HepG2 (cell line): ENCODE data around the gene LAMB2. TPM values are rescaled to one million over a fixed set of nuclear protein-coding genes. Genes with fewer than 3 reads are reported as not detected.
A peak's percentile ranks its signal among the peaks of the same experiment; 100 is the strongest.

Experiments used
- ATAC-seq: fragments of 200-7000 bp; cut with Tn5 transposase; 3 replicates; pipeline ENCODE4 v1.9.1; 2020; ENCODE audit warnings: mild to moderate bottlenecking, moderate library complexity
- BruUV-seq: library from RNA; stranded (reverse); fragments of 400-500 nt; replicated peaks from 2 replicates; lab custom pipeline; 2021; lab: Mats Ljungman, UMichigan
- CTCF ChIA-PET: fragments of 300-600 bp; formaldehyde crosslinking; extraction: SDS; loops from one replicate; lab custom pipeline; 2021; ENCODE audit warnings: low total read pairs, inconsistent platforms, low intra/inter-chr PET ratio; lab: Yijun Ruan, JAX
- POLR2A ChIA-PET: fragments of 350-600 bp; sonication (Branson Sonifier 250); formaldehyde crosslinking; loops from one replicate; lab custom pipeline; 2020; ENCODE audit warnings: antibody characterized with exemption, inconsistent platforms; lab: Yijun Ruan, JAX
- DNase-seq: peaks from one replicate; pipeline ENCODE4 v3.0.0-alpha.2; 2015; ENCODE audit warnings: low spot score
- FAIRE-seq: peaks from 3 replicates; lab custom pipeline; 2011; peaks lifted over from hg19 to GRCh38; lab: Jason Lieb, UNC
- H2AFZ ChIP-seq: one replicate; pipeline ENCODE4 v1.6.1; 2011; ENCODE audit warnings: low read length, inconsistent platforms
- H3K27ac ChIP-seq: fragments of 300-600 bp; 3 replicates; pipeline ENCODE4 v1.8.0; 2011; ENCODE audit warnings: mixed run types, mild to moderate bottlenecking, mixed read lengths, low read length, inconsistent platforms; ENCODE audit not compliant: insufficient read depth; ENCODE audit errors: extremely low read length
- H3K27me3 ChIP-seq, 2 experiments: fragments of 200-600 bp in 1 of 2; 2 replicates in 1 of 2; 3 replicates in 1 of 2; pipeline versions ENCODE4 v1.6.0 to v1.8.0; 2011; ENCODE audit warnings: low read length in 2 of 2, mild to moderate bottlenecking in 2 of 2, moderate library complexity in 2 of 2, inconsistent platforms in 1 of 2; ENCODE audit not compliant: insufficient read depth in 2 of 2, control insufficient read depth in 1 of 2
- H3K36me3 ChIP-seq, 2 experiments: fragments of 200-600 bp in 1 of 2; replicated peaks in 1 of 2; 2 replicates in 1 of 2; 3 replicates in 1 of 2; pipeline versions ENCODE4 v1.5.1 to v1.8.0; 2011; ENCODE audit warnings: low read length in 2 of 2, inconsistent platforms in 1 of 2; ENCODE audit not compliant: insufficient read depth in 2 of 2, control insufficient read depth in 1 of 2
- H3K4me1 ChIP-seq: 2 replicates; pipeline ENCODE4 v1.5.1; 2012; ENCODE audit warnings: low read length, inconsistent platforms; ENCODE audit not compliant: insufficient read depth
- H3K4me2 ChIP-seq: 2 replicates; pipeline ENCODE4 v1.6.0; 2011; ENCODE audit warnings: low read depth, low read length, inconsistent platforms
- H3K4me3 ChIP-seq, 3 experiments: fragments of 200-600 bp in 1 of 3; sonication (generic), shearing (Covaris generic) in 1 of 3; replicated peaks in 1 of 3; 2 replicates each; pipeline ENCODE4 v1.5.1; 2011 to 2016; ENCODE audit warnings: low read length in 3 of 3, inconsistent platforms in 2 of 3, low read depth in 2 of 3, mild to moderate bottlenecking in 2 of 3, control low read depth in 1 of 3, mixed read lengths in 1 of 3; ENCODE audit not compliant: insufficient read depth in 1 of 3
- H3K79me2 ChIP-seq: one replicate; pipeline ENCODE4 v1.6.1; 2011; ENCODE audit warnings: low read length, inconsistent platforms; ENCODE audit not compliant: insufficient read depth
- H3K9ac ChIP-seq: 2 replicates; pipeline ENCODE4 v1.6.0; 2011; ENCODE audit warnings: mild to moderate bottlenecking, low read depth, low read length, inconsistent platforms; ENCODE audit not compliant: insufficient read depth
- H3K9me3 ChIP-seq: 2 replicates; pipeline ENCODE4 v1.5.1; 2012; ENCODE audit warnings: mild to moderate bottlenecking, low read length
- H4K20me1 ChIP-seq: 2 replicates; pipeline ENCODE4 v1.6.0; 2011; ENCODE audit warnings: inconsistent platforms, mild to moderate bottlenecking, low read length, moderate library complexity; ENCODE audit not compliant: insufficient read depth
- AKNA ChIP-seq: sonication (generic); formaldehyde crosslinking; IDR thresholded peaks from 2 replicates; pipeline ENCODE4 v1.4.0; 2020; ENCODE audit warnings: missing genetic modification reagents, borderline replicate concordance
- BATF2 ChIP-seq: sonication (generic); formaldehyde crosslinking; IDR thresholded peaks from 2 replicates; pipeline ENCODE4 v1.8.0; 2022; ENCODE audit warnings: mild to moderate bottlenecking, missing genetic modification reagents, moderate library complexity
- HOXA9 ChIP-seq: sonication (generic); formaldehyde crosslinking; IDR thresholded peaks from 2 replicates; pipeline ENCODE4 v1.8.1; 2022; ENCODE audit warnings: missing genetic modification reagents, mild to moderate bottlenecking, moderate library complexity, borderline replicate concordance
- NFE2L1 ChIP-seq: sonication (generic); formaldehyde crosslinking; IDR thresholded peaks from 2 replicates; pipeline ENCODE4 v1.4.0; 2020; ENCODE audit warnings: missing genetic modification reagents, mild to moderate bottlenecking, borderline replicate concordance
- NFYB ChIP-seq: sonication (generic); formaldehyde crosslinking; IDR thresholded peaks from 2 replicates; pipeline ENCODE4 v1.4.0; 2020; ENCODE audit warnings: missing genetic modification reagents
- TAF1 ChIP-seq: sonication (generic); formaldehyde crosslinking; IDR thresholded peaks from 2 replicates; pipeline ENCODE4 v1.4.0; 2020; ENCODE audit warnings: missing genetic modification reagents
- ZBTB21 ChIP-seq: sonication (generic); formaldehyde crosslinking; IDR thresholded peaks from 2 replicates; pipeline ENCODE4 v1.4.0; 2020; ENCODE audit warnings: missing genetic modification reagents
- ZNF275 ChIP-seq: sonication (generic); formaldehyde crosslinking; IDR thresholded peaks from 2 replicates; pipeline ENCODE4 v1.8.0; 2022; ENCODE audit warnings: missing genetic modification reagents, mild to moderate bottlenecking, inconsistent platforms, borderline replicate concordance
- ZNF512B ChIP-seq: sonication (generic); formaldehyde crosslinking; IDR thresholded peaks from 2 replicates; pipeline ENCODE4 v1.5.1; 2020; ENCODE audit warnings: missing genetic modification reagents, mild to moderate bottlenecking, borderline replicate concordance
- ZNF546 ChIP-seq: sonication (generic); formaldehyde crosslinking; conservative IDR thresholded peaks from 2 replicates; pipeline ENCODE4 v1.8.1; 2023; ENCODE audit warnings: mild to moderate bottlenecking, missing genetic modification reagents
- ZNF883 ChIP-seq: sonication (generic); formaldehyde crosslinking; IDR thresholded peaks from 2 replicates; pipeline ENCODE4 v1.5.1; 2020; ENCODE audit warnings: mild to moderate bottlenecking, missing genetic modification reagents; ENCODE audit errors: not compliant biosample characterization
- WGBS: methylation state at CpG from one replicate; pipeline ENCODE4 v1.1.6; 2017; ENCODE audit warnings: low lambda C conversion rate; 5-methylcytosine and 5-hydroxymethylcytosine counted together
- in situ Hi-C: cut with HindIII; loops from 2 replicates; pipeline ENCODE4 v1.10.0; 2017; ENCODE audit warnings: low pct_unique_long_range_greater_than_20kb; ENCODE audit not compliant: extremely low pct_ligation_motif_present
- intact Hi-C: fragments of 100-400 bp; cut with micrococcal nuclease; formaldehyde crosslinking; loops from one replicate; pipeline ENCODE4 v1.10.0; 2022; ENCODE audit not compliant: unreplicated experiment
- polyA plus RNA-seq, 8 experiments: library from polyadenylated mRNA; depleted of rRNA in 3 of 8; stranded (reverse) in 7 of 8; unstranded in 1 of 8; fragments of >200 nt; fragmentation: Illumina TruSeq in 4 of 8; extraction: Trizol in 4 of 8; gene quantifications; 2 replicates each; pipeline versions ENCODE4 v1.2.1 to v1.2.3, GENCODE V29; 2011 to 2016; ENCODE audit warnings: low read depth in 4 of 8, missing spikeins in 1 of 8, mixed read lengths in 1 of 8; ENCODE audit not compliant: insufficient read depth in 1 of 8
- total RNA-seq, 5 experiments: library from RNA; depleted of rRNA; stranded (reverse); fragments of >200 nt; fragmentation: Illumina TruSeq; extraction: Trizol; gene quantifications; 2 replicates each; pipeline ENCODE4 v1.2.3, GENCODE V29; 2016; ENCODE audit warnings: low read depth in 1 of 5

Gene LAMB2
- total and polyA plus RNA-seq, 2 of the 13 experiments (the other 11 are each of a cell fraction or from before 2014, with no cell fraction given) = 208 to 443 TPM

GRCh38 chr3:49164983-49165720 is 32.3 kb upstream of the LAMB2 start:
- Histone ChIP-seq H2AFZ (no peak overlapping the region), H3K27me3 (no peaks in the 10 kb centered on the region; a peak in 1 of 5 replicates), H4K20me1 (no peaks in the 10 kb centered on the region), H3K4me2 (peak overlapping the region; percentile 78), H3K36me3 (peaks cover 5 to 20% of the 10 kb centered on the region in 2 experiments; a peak in 4 of 5 replicates), H3K4me1 (peaks cover 40% of the 10 kb centered on the region), H3K27ac (peak overlapping the region; percentile 67), H3K9ac (peak overlapping the region; percentile 86), H3K4me3 (peak overlapping the region; percentile 87 to 90 (median 88)), H3K9me3 (no peaks in the 10 kb centered on the region), H3K79me2 (peaks cover 16% of the 10 kb centered on the region)
- no peak for ATAC-seq
- CTCF ChIA-PET = no interaction called here
- POLR2A ChIA-PET = interaction anchor here (0.5 to 2.0 kb wide), 5 partner anchors 8 to 136 kb away, joined by 3 to 7 read pairs (median 4); partner anchors contain the start of genes IMPDH2 and QRICH1
- WGBS = 59% methylated on average over 3 of the region's 6 CpGs
- peak; percentile 39 for FAIRE-seq
- in situ Hi-C loops (loop anchor here (25.0 kb wide), 1 partner anchor 272 kb away; the partner anchor contains the start of gene NICN1), intact Hi-C loops (no loop called here)
- DNase-seq = no peak
- BruUV-seq = TSS peak; percentile 58
- TF ChIP-seq TAF1 (CRISPR knock-in tag) (0 out of 2 replicates have a peak, but pooled peaks have one; percentile 2), AKNA (CRISPR knock-in tag) (no peak), NFE2L1 (no peak), ZNF275 (CRISPR knock-in tag) (no peak), BATF2 (CRISPR knock-in tag) (no peak), ZBTB21 (CRISPR knock-in tag) (no peak), ZNF546 (no peak), ZNF883 (CRISPR knock-in tag) (no peak), HOXA9 (no peak), NFYB (CRISPR knock-in tag) (no peak), ZNF512B (no peak)
